EH (cell line): Measurements from ENCODE around the gene RBM17.
"Not testable (repeated sequence)": the region's sequence is repeated elsewhere in the genome, so short reads cannot be mapped to it uniquely, and the experiment has no call there.

Source experiments
- DNase-seq: peaks from one replicate; pipeline ENCODE4 v3.0.0-alpha.2; 2015; ENCODE audit warnings: low read depth

RBM17 gene

DNA sequence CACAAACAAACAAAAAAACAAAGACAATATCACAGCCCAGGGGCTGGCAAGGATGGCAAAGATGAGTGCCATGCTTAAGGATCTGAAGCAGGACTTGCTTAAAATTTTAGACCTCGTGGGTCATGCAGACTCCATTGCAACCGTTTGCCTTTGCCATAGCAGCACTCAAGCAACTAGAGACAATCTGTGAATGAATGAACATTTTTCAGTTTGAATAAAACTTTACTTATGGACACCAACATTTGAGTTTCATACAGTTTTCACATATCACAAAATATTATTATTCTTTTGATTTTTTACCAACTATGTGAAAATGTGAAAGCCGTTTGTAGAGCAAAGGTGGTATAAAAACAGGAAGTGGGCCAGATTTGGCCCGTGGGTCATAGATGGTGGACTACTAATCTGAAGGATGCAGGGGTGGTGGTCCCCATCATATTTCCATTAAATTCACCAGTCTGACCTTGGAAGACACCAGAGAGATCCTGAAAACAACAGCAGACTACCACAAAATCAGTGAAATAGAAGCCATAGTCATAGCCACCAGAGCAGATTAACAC lies 8.3 kb upstream of the RBM17 start:
- no peak for DNase-seq

DNA sequence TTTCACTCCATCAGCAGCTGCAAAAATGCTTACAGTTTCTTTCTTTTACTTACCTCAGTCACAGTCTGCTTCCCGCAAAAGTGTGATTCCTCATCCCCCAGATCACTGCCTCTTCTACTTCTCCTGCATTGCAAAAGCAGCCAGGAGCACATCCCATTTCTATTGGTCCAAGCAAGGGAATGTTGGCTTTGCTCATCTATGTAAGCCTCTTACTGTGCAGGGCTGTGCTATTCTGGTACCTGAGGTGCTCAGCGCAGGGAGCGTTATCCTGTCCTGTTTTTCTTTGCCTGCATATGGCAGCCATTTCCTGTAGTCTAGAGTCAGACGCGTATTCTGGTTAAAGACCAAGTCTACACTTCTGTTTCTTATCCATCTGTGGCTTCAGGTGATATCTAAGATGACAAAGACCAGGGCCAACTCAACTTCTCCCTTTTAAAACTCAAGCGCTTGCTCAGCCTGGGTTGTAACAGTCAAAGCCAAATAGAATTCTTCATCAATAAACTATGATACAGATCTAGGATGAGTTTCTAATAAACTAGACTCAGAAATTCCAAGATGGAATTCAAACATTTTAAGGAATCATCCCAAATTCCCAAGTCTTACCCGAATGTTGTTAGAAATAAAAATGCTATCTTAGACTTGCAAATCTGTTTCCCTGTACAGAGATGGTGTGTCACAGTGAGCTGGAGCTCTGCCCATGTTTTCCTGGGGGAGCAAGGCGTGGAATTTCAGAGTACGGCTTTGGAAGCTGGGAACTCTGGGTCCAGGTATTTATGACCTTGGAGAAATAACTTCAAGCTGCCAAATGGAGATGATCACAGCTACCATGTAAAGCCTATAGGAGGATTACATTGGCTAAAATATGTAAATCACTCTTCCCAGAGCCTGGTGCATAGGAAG lies 6.1 kb upstream of the RBM17 start:
- DNase-seq = peak; percentile 23

DNA sequence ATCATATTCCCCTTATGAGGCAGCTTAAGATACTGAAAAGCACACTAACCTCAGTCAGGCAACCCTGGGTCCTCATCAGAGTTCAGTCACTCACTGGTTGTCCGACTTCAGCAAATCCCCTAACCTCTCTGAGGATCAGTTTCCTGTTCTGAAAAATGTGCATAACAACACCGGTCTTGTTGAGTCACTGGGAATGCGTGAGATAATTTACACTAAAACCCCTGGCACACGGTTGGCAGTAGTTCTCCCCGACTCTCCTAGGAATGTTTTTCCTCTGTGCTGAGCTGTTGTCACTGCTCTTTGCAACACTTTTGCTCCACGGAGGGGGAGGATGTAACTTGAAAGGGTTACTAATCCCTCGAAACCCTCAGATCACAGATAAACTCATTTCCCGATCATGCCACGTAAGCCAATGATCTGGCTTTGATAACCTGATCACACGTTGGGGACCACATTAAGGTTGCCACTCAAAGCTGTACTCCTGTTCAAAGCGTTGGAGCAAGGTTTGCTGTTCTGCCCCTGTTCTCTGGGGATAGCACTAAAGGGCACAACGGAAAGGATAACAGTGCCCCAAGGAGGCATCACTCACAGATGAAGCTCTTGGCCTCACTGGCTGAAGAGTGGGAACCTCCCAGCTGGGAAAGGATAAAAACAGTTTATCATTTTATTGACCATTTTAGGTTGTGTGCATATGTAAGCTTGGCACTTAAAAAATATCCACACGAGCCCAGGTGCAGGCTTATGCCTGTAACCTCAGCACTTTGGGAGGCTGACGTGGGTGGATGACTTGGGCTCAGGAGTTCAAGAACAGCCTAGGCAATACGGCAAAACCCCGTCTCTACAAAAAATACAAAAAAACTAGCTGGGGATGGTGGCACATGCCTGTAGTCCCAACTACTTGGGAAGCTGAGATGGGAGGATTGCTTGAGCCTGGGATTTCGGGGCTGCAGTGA lies 5.0 kb upstream of the RBM17 start:
- peak; percentile 67 for DNase-seq

DNA sequence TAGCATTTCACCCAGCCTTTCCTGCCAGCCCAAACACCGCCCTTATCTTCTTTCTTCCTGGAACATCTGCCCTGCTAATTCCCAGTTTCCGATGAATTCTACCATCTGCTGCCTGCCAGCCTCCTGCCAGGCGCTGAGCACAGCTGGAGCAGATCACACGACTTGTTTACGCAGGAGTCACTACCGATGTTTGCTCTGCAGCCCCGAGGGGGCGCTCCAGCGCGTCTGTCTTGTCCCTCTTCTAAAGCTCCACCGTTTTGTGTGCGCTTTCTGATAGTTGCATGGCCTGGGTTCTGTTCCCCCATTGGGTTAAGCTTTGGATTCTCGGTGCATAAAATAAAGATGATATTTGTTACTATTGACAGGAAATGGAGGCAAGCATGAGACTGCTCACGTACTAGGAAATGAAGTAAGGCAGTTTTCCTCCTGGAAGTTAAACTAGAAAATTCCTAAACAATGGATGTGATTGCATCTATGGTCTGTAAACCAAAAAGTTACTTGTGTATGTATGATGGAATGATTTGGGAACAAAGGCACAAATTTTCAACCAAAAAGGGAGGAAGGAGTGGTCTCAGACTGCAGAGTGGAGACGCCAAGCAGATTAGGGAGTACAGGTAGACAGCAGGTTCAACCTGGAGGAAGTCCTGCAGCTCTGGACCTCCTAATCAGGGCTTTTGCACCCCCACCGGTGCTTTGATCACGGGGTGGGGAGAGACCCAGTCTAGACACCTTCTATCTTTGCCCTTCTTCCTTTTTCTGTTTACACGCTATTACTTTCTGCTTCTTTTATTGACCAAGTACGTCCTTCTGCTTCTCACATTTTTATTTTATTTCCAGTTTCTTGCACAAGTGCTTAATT lies 2.2 kb upstream of the RBM17 start:
- DNase-seq = peak; percentile 76

GRCh38 chr10:6089334-6090219 lies 743 bp downstream of the RBM17 start:
- peak; percentile 51 for DNase-seq

DNA sequence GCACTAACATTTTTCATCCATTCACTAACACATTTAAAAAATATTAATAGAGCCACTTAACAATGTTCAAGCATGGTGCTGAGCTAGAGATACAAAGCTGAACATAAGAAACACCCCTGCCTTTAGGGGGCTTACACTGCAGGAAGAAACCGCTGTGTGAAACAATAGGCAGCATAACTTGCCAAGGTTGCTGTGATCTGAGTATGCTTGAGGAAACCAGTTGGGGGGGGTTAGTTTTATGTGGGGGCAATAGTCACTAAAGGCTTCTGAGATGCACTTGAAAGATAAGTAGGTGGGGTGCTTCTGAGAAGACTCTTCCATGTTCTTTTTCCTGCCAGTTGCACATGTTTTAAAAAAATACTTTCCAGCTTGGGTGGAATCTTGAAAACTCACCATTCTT lies 2.8 kb downstream of the RBM17 start:
- peak; percentile 15 for DNase-seq

DNA sequence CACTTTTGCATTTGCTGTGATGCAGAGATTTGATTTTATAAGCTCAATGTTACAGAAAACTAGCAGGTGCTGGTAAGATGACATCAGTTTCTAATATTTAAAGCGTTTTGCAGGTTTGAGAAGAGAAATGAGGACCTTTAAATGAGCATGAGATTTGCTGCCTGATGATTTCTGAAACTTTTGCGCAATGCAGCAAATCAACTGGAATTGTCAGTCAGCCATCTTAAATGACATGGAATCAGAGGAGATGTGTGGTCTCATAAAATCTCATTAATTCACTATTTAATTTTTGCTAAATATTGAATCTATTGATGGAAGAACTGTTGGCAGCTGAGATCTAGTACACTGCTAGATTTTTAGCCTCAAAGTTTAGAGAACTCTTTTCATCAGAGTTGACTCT lies 3.9 kb downstream of the RBM17 start:
- no peak for DNase-seq

DNA sequence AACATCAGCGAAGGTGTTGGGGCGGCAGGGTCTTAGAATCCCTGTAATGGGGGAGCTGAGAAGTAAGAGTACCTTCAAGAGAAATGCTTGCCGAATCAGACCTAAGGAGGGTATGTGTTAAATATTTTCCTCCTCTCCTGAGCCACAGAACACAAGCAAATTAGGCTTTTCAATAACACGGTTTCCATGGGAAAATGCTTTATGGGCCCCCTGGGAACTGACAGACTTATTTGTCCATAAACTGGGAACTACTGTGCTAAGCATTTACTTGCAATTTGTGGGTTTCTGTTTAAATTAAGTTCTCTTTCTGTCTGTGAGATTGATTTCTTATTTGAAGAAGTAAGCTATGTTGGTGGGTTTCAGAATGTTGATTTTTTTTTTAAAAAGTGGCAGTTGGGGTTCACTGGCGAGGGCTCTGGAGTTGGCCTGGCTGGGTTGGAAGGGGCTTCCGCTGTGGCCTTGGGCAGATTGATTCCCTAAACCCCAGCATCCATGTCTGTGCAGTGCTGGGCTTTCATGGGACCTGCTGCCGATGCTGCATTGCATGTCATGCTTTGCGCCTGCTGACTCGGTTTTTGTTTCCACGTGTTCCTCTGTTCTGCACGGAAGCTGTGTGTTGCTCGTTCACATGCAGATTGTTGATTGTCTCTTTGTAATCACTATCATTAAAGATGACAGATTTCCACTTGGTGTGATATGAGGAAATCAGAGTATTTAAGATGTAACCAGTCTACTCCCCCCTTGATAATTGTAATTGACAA lies 7.2 kb downstream of the RBM17 start:
- DNase-seq = no peak

GRCh38 chr10:6097063-6097462 lies 8.2 kb downstream of the RBM17 start:
- DNase-seq = no peak

- no peak for DNase-seq
Measured at GRCh38 chr10:6098156-6098555, 9.3 kb downstream of the RBM17 start.

DNA sequence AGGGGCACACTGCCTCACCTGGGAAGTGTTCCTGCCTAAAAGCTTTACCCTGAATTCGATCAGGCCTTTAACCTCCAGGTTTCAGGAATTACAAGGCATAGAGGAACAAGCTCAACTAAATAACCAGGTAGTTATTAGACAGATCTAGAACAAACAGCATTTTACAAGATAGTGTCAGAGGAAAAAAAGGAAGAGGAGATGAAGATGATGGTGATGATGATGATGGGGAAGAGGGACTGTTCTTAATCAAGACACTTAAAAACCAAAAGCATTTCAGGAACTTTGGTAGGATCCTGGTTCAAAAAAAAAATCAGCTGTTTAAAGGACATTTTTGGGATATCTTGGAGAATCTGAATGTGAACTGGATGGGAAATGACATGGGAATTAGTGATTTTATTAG lies 11.5 kb downstream of the RBM17 start:
- no peak for DNase-seq

DNA sequence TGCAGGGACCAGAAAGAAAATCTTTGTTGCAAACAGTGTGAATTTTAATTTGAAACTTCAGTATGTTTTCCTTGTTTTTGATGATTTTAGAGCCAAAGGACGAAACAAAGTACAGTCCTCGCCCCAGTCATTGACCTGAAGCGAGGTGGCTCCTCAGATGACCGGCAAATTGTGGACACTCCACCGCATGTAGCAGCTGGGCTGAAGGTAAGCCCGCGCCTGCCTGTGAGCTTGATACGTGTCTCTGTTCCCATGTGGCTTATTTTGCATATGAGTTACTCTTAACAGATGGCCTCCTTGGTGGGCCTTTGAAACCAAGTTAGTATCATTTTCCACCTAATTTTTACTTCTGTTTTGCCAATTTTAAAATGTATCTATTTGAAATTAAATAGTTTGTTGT lies 12.3 kb downstream of the RBM17 start:
- no peak for DNase-seq

DNA sequence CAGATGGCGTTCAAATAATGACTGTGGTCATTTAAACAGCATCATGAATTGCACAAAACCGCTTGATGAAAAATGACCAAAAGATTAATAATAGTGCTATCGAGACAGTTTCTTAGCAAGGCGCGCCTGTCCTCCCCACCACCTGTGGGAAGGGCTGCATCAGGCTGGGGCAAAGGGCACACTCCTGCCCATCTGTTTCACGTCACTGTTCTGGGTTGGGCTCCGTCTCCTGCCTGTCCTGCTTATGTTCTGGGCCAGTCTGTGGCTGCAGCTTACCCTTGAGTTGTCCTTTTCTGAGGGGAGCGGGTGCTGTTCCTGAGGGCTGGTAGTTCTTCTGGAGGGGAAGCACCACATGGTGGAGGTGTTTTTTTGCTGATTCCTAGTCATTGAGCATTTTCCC lies 13.3 kb downstream of the RBM17 start:
- no peak for DNase-seq

GRCh38 chr10:6103591-6103990 lies 14.8 kb downstream of the RBM17 start:
- no peak for DNase-seq

GRCh38 chr10:6107616-6108015 lies 18.8 kb downstream of the RBM17 start:
- not testable (repeated sequence) for DNase-seq

GRCh38 chr10:6108072-6108471 lies 19.2 kb downstream of the RBM17 start:
- no peak for DNase-seq

DNA sequence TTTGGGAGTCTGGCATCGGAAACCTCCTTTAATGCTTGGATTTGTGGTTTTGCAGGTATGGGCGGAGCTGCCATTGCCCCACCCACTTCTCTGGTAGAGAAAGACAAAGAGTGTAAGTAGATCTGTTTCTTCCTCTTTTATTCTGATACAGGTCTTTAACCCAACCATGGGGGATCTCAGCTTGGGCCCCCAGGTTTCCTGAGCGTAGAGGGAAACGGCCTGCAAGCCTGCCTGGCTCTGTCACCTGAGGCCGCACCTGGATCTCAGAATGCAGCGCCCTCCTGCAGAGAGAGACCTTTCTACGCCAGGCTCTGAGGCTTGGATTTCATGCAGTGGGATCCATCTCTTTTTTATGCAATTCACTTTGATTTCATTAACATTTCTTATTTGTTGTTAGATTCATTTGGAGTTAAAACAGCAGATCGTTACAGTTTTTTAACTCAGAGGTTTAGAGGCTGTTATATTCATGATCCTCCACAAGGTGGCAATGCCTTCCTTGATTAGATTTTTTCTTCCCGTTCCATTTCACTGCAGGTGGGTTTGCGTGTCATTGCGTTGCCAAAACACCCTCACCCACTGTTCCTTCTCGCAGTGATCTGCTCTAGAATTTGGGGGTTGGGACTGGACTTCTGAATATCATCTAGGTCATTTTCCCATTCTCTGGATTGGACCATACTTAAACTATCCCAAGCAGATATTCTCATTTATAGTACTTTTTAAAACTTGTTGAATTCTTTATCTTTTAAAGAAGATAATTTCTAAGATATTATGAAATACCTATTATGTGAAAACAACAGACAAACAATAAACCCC lies 20.0 kb downstream of the RBM17 start:
- DNase-seq = peak; percentile 60

GRCh38 chr10:6109444-6109775 lies 20.6 kb downstream of the RBM17 start:
- DNase-seq = no peak

- DNase-seq = no peak
Measured at GRCh38 chr10:6110136-6110535, 21.3 kb downstream of the RBM17 start.
